GM12864 (cell line): Measurements from ENCODE around the gene CLEC17A.
"Not testable (repeated sequence)": the region's sequence is repeated elsewhere in the genome, so short reads cannot be mapped to it uniquely, and the experiment has no call there.

Source experiments
- DNase-seq: peaks from one replicate; pipeline ENCODE4 v3.0.0-alpha.2; 2011; ENCODE audit warnings: low read depth
- H3K4me3 ChIP-seq: 2 replicates; pipeline ENCODE4 v1.5.1; 2011; ENCODE audit warnings: mild to moderate bottlenecking, low read depth, low read length, control low read depth
- TF ChIP-seq, protein P1 (sequence below): IDR thresholded peaks from 2 replicates; pipeline ENCODE4 v1.5.1; 2011; ENCODE audit warnings: low read depth, mild to moderate bottlenecking, moderate library complexity, low read length, control low read depth, inconsistent platforms; ENCODE audit errors: missing control alignments

The CLEC17A gene

GRCh38 chr19:14582894-14583340, at the start of gene CLEC17A:
Gene CLEC17A, plus strand, starts transcription at chr19:14583084. Its CDS starts 77 bp downstream, at chr19:14583161.
- peak; percentile 87 for DNase-seq

DNA sequence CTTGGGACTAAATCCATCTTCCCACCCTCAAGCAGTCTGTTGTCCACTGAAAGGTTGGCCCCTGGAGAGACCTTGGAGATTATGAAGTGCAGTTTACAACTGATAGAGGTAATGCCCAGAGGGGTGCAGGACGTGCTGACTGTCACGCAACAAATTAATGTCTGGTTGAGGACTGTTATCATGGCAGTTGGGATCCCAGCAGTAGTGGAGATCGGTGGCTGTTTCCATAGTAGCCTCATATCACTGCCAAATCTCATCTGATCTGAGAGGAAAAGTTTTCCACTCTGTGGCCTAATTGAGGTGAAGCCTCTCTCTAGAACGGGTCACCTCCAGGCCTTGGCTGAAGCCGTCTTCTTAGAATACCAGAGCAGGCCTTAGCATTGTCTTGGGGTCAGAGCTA, 49.4 kb upstream of the CLEC17A start:
- TF ChIP-seq, protein P1, sequence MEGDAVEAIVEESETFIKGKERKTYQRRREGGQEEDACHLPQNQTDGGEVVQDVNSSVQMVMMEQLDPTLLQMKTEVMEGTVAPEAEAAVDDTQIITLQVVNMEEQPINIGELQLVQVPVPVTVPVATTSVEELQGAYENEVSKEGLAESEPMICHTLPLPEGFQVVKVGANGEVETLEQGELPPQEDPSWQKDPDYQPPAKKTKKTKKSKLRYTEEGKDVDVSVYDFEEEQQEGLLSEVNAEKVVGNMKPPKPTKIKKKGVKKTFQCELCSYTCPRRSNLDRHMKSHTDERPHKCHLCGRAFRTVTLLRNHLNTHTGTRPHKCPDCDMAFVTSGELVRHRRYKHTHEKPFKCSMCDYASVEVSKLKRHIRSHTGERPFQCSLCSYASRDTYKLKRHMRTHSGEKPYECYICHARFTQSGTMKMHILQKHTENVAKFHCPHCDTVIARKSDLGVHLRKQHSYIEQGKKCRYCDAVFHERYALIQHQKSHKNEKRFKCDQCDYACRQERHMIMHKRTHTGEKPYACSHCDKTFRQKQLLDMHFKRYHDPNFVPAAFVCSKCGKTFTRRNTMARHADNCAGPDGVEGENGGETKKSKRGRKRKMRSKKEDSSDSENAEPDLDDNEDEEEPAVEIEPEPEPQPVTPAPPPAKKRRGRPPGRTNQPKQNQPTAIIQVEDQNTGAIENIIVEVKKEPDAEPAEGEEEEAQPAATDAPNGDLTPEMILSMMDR, result no peak
- no peak for DNase-seq
- no peak overlapping the region for H3K4me3 ChIP-seq

More at GRCh38 chr19:14582894-14583340, at the start of gene CLEC17A:
- TF ChIP-seq, protein P1, result no peak
- peak within 1 kb of the TSS; percentile 79 for H3K4me3 ChIP-seq

GRCh38 chr19:14536926-14537692, 45.8 kb upstream of the CLEC17A start:
- TF ChIP-seq, protein P1, result no peak
- DNase-seq, result no peak
- H3K4me3 ChIP-seq, result no peak overlapping the region

GRCh38 chr19:14540741-14541525, 42.0 kb upstream of the CLEC17A start:
- no peak for DNase-seq
- no peak overlapping the region for H3K4me3 ChIP-seq
- TF ChIP-seq, protein P1, result no peak

DNA sequence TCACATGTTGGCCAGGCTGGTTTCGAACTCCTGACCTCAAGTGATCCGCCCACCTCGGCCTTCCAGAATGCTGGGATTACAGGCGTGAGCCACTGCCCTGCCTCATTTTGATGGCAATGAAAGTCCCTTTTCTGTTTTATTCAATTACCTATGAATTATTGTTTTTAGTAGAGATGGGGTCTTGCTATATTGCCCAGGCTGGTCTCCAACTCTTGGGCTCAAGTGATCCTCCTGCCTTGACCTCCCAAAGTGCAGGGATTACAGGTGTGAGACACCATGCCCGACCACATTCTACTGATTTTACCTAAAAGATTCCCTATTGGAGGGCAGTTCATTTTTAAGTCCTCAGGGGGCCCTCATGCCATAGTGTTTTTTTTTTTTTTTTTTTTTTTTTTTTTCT, 40.9 kb upstream of the CLEC17A start:
- H3K4me3 ChIP-seq, DNase-seq: not testable (repeated sequence)

GRCh38 chr19:14542711-14543328, 40.1 kb upstream of the CLEC17A start:
- no peak for DNase-seq
- TF ChIP-seq, protein P1, result no peak
- no peak overlapping the region for H3K4me3 ChIP-seq

- TF ChIP-seq, protein P1, result no peak
- no peak for DNase-seq
- H3K4me3 ChIP-seq, result no peak overlapping the region
These were observed 38.8 kb upstream of the CLEC17A start for GRCh38 chr19:14544047-14544446.
